Fibroblast of mammary gland (primary cell): ENCODE measurements around the gene LRRTM4.

ENCODE experiments used
- DNase-seq: peaks from one replicate; pipeline ENCODE4 v3.0.0-alpha.2; 2010; ENCODE audit warnings: low read depth
- H3K4me3 ChIP-seq: 2 replicates; pipeline ENCODE4 v1.5.1; 2011; ENCODE audit warnings: low read depth, mild to moderate bottlenecking, low read length, moderate library complexity; ENCODE audit not compliant: control insufficient read depth
- CTCF ChIP-seq: conservative IDR thresholded peaks from 2 replicates; pipeline ENCODE4 v1.5.1; 2011; ENCODE audit warnings: low read depth, low read length, inconsistent platforms; ENCODE audit not compliant: control insufficient read depth, insufficient read depth

Gene LRRTM4

GRCh38 chr2:77457665-77458064 lies 64.5 kb downstream of the LRRTM4 start:
- no peak for DNase-seq
- TF ChIP-seq CTCF: no peak

GRCh38 chr2:77443076-77443475 lies 79.1 kb downstream of the LRRTM4 start:
- H3K4me3 ChIP-seq: no peak overlapping the region
- no peak for TF ChIP-seq CTCF
- DNase-seq: no peak

More at GRCh38 chr2:77457665-77458064, 64.5 kb downstream of the LRRTM4 start:
- no peak overlapping the region for H3K4me3 ChIP-seq

GRCh38 chr2:77434880-77435279 lies 87.3 kb downstream of the LRRTM4 start:
- H3K4me3 ChIP-seq: no peak overlapping the region
- no peak for TF ChIP-seq CTCF
- DNase-seq: no peak

- no peak for TF ChIP-seq CTCF
- no peak overlapping the region for H3K4me3 ChIP-seq
- DNase-seq: no peak
Measured at GRCh38 chr2:77428946-77429345, 93.2 kb downstream of the LRRTM4 start.

- no peak for TF ChIP-seq CTCF
Measured at GRCh38 chr2:77421971-77422370, 100.2 kb downstream of the LRRTM4 start.

GRCh38 chr2:77418537-77418936 lies 103.6 kb downstream of the LRRTM4 start:
- TF ChIP-seq CTCF: no peak

More at GRCh38 chr2:77421971-77422370, 100.2 kb downstream of the LRRTM4 start:
- DNase-seq: no peak
- no peak overlapping the region for H3K4me3 ChIP-seq

GRCh38 chr2:77404189-77404588 lies 118.0 kb downstream of the LRRTM4 start:
- no peak overlapping the region for H3K4me3 ChIP-seq
- TF ChIP-seq CTCF: no peak
- DNase-seq: no peak

More at GRCh38 chr2:77418537-77418936, 103.6 kb downstream of the LRRTM4 start:
- no peak for DNase-seq
- H3K4me3 ChIP-seq: no peak overlapping the region
